NCI-H187 treated with DMSO at 0.1 percent for 48 hours (cell line): Measurements from ENCODE around the gene ADAMTS17.

Experiments used
- DNase-seq: peaks from one replicate; lab custom pipeline; 2025; lab: John Stamatoyannopoulos, UW

The ADAMTS17 gene

DNA sequence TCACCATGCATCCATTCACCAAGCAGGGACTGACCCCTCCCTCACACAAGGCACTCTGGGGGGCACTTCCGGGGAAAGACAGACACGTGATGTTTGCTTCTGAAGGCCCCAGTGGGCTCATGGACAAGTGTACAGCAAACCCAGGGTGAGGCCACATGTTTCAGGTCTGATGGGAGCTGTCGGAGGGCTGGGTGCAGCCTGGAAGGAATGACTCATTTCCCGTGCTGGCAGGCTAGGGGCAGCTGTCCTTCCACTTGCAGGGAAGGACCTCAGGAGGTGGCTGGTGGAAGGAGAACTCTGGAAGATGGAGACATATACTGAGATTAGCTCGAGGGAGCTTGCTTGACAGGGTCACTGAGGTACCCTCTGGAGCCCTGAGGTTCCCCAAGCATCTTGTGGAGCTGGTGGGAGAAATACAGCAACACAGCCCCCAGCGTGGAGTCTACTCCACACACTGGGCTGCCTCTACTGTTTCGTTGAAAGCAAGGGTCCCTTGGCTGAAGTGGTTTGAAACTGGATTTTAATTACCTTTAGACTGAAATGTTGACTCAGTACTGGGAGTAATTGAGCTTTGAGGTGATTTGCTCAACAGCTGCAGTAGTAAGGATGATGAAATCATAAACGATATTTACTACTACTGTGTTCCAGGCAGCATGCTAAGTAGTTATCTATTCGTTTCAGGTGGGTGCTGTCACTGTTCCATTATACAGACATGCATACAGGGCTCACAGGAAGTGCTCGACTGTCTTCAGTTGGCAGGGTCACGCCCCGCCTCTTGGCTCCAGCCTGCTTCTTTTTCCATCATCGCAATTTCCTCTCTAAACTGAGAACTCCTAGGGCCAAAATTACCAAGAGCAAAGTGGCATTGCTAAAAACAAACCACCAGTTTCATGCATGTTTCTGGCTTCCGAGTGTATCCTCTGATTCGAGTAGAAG is 230.4 kb downstream of the ADAMTS17 start:
- no peak for DNase-seq

DNA sequence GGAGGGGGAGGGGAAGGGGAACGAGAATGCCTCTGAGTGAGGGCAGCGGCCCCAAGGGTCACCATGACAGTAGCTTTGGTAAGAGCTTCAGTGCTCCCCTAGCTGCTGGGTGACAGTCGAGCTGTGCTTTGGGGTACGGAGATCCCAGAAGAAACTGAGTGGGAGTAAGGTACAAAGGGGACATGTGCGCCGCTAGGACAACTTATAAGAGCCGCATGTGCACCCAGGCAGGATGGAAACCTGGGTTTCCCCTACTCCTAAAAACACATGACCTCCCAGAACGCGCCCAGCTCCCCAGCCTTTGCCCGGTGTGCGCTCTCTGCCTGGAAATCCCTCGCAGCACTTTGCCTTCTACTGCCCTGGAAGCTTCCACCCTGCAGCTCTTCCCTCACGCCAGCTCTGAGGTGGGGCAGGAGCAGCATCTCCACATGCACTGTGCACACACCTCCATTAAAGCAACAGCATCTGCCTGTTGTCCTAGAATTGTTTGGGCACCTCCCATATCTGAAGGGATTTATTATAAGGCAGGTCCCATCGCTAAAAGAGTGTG is 232.2 kb downstream of the ADAMTS17 start:
- DNase-seq: no peak

DNA sequence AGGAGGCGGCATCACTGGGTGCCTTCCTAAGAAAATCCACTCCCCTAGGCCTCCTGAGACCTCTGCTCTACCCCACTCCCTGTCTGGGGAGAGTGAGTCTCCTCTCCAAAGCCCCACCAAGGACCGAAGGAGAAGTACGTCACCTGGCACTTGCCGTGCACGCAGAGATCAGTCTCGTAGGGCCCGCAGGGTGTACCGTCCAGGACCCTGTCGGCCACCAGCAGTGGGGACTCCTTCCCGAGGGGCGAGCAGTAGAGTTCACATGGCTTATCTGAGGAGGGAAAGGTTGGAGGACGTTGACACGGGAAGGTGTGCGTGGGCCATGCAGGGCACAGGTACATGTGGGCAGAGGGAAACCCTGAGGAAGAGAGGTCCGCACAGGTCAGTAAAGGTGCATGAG is 232.9 kb downstream of the ADAMTS17 start:
- no peak for DNase-seq

DNA sequence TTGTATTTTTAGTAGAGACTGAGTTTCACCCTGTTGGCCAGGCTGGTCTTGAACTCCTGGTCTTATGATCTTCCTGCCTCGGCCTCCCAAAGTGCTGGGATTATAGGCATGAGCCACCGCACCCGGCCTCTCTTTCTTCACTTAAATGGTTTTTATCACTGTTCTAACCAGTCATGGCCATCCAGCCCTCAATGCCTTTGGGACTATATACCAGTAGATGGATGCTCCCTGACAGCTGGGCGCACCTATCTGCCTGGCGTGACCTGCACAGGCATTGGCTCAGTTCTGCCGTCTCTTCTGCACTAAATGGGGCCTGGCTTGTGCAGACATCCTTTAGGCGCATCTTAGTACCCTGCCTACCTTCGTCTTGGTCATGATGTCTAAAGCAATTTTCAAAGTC is 233.4 kb downstream of the ADAMTS17 start:
- DNase-seq: no peak

DNA sequence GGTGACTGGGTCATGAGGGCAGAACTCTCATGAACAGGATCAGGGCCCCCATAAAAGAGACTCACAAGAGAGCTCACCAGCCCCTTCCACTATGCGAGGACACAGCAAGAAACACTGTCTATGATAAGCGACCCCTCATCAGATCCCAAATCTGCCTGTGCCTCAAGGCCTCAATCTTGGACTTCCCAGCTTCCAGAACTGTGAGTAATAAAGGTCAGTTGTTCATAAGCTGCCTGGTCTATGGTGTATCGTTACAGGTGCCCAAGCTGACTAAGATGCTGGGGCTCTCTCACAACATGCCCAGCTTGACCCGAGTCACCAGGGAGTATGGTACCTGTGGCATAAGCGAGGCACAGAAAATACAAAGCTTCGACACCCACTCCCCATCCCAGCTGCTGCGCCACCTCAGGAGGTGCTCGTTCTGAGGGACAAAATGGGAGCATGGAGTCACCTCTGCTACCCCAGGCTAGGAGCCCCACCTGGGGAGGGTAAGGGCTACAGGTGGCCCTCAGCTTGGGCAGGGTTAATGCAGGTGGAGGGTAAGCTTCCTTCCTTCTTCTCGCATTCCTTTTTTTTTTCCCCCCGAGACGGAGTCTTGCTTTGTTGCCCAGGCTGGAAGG is 234.1 kb downstream of the ADAMTS17 start:
- no peak for DNase-seq

DNA sequence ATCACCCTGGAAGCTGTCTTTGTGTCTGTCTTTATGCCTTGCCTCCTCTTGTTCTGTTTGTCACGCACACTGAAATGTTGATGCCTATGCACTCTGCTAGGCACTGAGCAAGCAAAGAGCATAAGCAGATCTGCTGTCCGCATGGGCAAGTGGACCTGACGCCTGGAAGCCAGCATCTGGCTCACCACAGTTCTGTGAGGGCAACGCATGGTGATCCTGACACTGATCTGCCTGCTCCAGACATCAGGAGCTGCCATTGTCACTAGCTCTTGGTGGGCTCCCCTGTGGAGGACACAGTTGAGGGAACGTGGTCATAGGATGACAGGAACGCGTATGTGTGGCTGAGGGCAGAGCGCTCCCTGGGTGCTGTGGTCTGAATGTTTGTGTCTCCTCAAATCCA is 234.6 kb downstream of the ADAMTS17 start:
- DNase-seq: no peak

DNA sequence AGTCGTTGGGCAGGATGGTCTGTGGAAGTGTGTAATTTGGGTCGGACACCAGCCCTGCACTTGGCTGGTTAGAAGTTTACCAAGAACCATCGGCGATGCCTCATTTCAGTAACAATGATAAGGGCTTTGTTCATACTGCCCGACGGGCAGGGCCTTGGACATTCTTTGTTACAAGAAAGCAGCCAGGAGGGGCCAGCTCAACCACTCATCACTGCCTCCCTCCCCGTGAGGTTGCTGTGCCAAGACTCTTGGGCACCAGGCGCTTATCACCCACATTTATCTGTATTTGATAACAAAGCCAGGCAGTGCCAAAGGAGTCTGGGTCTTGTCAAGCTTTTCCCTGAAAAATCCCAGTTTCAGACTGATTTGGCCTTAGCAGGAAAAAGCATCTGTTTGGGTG is 235.0 kb downstream of the ADAMTS17 start:
- no peak for DNase-seq

DNA sequence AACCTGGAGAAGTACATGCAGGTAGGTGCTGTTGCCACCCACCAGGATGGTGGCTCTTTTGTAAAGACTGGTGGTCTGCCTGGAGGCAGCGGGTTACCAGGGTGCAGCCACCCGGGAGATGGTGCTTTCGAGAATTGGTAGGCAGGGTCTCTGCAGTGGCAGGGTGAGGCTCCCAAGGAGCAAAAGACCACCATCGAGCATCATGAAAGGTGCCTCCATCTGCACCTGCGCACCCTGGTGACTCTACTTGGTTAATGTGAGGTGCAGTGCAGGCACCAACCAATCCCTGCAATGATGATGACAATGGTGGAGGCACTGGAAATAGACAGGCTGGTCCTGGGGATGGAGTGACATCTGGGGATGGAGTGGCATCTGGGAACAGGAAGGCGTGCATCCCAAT is 236.7 kb downstream of the ADAMTS17 start:
- DNase-seq: no peak

DNA sequence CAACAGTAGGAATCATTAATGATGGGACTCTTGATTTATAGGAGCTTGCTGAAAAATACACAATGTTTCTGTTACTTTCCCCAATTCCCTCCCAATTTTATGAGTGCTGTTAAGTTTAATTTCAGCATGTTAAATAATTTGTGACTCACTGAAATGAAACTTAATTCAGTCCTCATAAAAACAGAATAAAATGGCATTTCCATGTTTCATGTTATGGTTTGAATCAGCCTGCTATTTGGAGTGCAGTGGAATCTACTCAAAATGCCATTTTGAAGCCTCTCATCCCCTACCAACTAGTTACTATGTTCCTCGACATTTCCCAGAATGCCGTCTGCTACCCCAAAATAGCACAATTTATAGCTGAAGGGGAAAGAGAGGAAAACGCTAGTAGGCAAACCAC is 237.5 kb downstream of the ADAMTS17 start:
- no peak for DNase-seq

DNA sequence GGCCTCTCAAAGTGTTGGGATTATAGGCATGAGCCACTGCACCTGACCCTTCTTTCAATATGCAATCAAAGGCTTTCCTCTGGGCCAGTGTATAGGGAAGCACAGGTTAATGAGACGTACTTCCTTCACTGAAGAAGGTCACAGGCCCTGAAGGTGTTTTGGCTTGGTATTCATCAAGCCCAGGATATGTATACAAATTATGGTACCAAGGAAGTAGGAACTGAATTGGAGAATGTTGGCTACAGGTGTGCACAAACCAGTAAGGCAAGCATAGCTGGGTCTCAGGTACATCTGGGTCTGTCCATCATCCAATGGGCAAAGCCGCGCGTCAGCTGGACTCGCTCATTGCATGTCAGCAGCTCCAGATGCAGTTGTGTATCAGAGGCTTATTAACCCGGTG is 237.9 kb downstream of the ADAMTS17 start:
- DNase-seq: no peak

DNA sequence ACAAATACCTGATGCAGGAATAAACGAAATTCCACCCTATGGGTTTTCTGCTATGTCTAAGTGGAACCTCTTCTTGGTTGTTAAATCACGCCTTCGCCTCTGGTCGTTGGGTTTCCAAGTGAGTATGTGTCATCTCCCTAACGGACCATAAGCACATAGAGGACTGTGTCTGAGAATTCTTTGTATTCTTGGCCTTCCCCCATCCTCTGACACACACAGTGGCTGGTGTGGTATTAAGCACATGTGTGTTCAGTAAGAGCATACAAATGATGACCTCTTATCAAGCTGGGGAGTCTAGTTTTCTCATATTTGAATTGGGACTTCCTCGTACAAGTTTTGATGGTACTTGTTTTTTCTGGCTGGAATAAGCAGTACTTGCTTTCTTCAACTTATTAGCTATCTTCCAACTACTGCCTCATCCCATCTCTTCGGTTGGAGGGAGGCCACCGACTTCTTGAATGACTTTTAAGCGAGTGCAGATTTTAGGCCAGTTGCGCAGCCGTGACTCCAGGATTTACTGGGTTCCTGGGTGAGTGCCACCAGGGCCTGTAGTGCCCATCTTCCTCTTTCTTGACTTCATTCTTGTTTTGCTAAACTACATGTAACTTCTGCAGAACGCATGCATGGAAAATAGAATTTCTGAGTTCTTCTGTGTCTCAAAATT is 240.2 kb downstream of the ADAMTS17 start:
- DNase-seq: no peak

DNA sequence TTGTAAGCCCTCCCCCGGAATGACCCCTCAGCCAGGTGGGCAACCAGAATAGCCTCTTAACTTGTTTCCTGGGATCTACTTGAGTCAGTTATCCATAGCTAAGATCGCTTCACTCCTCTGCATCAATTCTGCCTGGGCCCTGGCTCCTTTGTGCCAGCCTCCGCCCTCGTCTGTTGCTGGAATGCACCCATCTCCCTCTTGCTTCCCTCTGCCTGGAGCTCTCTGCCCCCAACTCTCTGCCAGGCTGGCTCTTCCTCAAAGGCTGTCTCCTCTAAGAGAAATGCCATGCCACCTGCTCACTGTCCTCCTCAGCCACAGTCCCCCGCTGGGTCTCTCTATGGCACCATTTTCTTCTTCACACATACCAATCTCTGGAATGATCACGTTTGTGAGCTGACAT is 240.8 kb downstream of the ADAMTS17 start:
- no peak for DNase-seq

DNA sequence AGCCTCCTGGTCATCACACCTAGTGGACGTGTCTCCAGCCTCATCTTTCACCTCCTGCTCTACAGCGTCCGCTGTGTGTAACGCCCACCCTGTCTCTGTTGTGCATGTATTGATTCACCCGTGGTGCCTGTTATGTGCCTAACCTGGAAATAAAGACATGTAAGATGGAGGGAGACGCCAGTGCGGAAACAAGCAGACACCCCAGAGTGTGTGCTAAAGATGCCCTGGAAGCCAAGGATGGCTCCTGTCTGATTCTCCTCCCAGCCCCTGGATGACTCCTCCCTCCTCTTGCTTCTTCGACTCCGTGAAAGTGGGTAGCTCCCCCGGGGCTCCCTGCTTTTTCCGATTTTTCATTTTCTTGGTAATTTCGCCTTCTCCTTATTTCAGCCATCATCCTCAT is 241.8 kb downstream of the ADAMTS17 start:
- no peak for DNase-seq

DNA sequence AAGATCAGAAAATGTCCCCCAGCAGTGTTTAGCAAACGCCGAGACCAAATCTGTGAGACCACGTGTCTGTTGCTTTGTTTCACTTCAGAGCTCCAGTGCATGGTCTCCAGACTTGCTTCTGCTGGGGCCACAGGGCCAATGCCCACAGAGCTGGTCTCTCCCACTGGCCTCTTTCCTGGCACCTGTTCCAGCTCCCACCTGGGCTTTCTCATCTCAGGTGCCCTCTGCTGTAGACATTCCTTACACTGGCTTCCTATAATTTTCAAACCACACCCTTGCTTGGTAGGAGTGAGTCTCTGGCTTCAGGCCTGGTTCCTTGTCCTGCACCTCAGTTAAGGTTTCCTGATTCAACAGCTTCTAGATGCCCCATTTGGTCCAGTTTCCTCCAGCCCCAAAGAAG is 243.1 kb downstream of the ADAMTS17 start:
- no peak for DNase-seq

DNA sequence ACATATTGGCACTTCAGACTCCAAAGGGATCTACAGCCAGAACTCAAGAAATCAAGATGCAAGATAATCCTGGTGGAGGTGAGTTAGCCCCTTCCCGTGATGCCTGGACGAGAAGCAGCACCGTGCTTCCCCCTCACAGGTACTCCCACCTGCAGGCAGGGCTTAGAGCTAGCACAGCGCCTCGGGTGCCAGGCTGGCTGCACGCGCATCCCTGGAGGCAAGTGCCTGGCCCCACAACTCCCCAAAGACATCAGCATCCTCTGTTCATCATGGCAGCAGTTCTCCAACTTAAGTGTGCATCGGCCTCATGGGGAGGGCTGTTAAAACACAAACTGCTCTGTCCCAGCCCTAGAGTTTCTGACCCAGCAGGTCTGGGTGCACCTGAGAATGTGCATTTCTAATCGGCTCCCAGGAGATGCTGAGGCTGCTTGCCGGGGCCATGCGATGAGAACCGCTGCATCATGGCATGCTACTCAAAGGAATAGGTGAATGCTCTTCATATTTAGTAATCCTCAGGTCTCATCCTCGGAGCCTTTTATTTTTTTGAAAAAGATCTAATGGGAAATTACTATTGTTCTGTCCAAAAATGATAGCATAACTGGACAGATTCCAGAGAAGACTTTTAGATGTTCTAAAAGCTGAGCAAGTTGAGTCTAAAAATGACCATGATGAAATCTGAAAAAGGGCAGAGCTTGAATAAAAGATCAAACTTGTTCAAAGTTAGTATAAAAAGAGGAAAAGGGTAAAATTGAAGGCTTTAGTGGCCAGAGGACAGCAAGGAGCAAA is 244.2 kb downstream of the ADAMTS17 start:
- DNase-seq: no peak

DNA sequence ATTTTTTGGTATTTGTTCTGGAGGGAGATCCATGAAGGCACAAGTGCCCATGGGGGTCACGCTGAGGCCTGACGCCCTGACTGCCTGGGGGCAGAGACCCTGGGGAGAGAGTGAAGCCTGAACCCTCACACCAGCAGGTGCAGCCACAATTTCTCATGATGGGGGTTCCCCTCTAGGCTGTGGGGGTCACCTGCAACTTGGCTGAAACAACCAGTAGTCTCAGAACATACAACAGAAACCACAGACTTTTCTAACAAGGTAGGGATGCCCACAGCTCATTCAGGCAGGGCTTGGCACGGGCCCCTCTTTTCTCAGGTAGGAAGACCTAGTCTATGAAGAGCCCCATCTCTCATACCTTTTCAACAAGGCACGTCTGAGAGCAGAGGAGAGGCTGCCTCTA is 245.1 kb downstream of the ADAMTS17 start:
- no peak for DNase-seq

DNA sequence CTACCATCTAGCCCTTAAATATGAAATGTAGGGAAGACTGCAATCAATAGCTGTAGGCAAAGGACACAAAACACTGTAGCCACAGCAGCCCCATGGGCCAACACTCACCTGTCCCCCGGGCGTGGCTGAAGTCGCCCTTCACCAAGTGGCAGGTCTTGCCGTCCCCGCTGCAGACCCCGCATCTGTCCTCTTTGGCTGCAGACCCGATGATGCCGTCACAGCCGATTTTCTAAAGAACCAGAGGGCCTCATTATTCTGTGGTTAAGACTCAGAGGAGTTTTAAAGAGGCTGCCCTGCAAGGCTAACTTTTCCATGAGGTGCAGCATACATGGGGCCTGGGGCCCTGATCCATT is 245.6 kb downstream of the ADAMTS17 start:
- no peak for DNase-seq

DNA sequence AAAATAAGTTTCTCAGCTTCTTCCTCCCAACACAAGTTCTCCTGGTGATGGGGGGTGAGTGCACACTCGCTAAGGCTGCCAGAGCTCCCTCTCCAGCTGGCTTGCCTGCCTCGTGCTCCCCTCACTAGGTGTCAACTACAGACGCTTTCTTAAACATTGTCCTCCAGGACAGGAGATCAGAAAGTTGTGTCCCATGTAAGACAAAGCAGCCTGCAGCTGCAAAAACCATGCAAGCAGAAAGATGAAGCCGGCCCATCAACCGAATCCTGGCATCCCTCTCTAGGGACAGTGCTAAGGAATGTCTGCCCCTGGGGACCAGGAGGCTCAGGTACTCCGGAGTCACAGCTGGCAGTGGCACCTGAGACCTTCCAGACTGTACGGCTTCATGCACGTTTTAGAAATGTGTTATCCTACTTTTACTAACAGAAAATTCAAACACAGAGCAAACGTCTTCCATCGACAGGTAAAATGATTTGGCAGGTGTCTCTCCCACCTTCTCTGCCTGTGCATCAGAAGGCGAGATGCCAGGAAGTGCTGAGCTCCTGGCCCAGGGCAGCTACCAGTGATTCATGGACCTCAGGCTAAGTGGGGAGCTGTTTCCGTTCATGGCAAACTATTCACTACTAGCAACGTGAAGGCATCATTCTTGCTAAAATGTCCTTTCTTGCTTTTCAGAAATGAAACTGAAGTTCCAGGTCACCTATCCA is 246.1 kb downstream of the ADAMTS17 start:
- no peak for DNase-seq

DNA sequence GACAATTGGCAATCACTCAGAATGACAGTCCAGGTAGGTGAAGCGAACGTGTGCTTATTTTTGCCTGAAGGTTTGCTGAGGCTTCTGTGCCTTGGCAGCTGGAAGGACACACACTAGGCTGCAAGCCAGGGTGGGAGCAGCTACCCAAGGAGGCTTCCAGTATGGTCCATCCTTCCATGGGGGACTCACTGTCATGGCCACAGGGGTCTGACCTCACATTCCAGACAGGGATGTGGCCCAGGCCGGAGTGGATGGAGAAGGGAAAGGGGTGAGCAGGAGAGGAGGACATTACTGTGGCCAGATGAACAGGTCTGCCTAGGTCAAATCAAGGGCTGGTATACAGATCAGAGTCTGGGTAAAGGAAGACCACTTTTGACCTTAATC is 247.7 kb downstream of the ADAMTS17 start:
- DNase-seq: no peak

DNA sequence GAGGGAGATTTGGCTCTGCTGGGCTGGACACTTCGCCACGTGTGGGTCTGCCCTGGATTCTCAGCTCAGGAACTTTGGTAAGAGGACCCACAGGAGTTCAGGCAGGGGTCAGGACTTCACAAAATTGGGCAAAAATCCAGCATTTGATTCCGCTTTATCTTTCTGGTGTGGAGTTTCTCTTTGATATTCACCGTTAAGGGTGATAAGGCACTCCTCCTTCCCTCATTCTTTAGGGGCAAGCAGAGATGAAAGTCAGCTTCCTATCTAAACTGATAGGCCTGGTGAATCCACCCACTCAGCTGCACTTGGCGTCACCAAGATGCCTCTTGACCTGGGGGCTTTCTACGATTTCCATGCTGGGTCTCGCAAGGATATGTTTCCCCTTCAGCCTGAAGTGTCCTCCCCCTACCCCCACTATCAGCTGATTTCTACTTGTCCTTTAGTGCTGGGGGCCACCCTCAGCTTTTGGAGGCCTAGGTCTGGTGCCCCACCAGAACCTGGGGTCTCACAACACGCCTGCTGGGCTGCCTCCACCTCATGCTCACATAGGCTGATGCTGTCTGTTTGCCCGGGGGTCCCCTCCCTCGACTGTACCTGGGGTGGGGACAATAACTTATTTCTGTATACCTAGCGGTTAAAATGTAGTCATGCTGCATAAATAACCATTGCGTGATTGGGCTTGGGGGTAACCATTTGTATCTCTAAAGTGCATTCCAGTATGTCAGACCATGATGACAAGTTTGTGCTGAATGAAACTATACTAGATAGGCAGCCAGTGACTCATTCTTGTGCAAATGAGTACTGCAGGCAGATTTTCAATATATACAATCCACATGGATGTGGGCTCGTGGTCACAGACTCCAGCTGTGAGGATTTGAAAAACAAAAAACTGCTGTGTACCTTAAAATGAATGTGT is 248.3 kb downstream of the ADAMTS17 start:
- no peak for DNase-seq
